OCI-LY1 (cell line): ENCODE results near the gene FARP1.

Source experiments
- H2AFZ ChIP-seq: fragments of 200-600 bp; sonication (generic), shearing (Covaris generic); 2 replicates; pipeline ENCODE4 v1.6.0; 2014; ENCODE audit warnings: antibody characterized with exemption, mild to moderate bottlenecking, low read length
- H3F3A ChIP-seq: fragments of 200-600 bp; sonication (generic), shearing (Covaris generic); 2 replicates; pipeline ENCODE4 v1.6.0; 2014; ENCODE audit warnings: mild to moderate bottlenecking, antibody characterized with exemption, low read length, moderate library complexity; ENCODE audit not compliant: insufficient read depth
- H3K27ac ChIP-seq: fragments of 200-600 bp; sonication (generic); 2 replicates; pipeline ENCODE4 v1.5.1; 2014; ENCODE audit warnings: low read length, mixed run types, mild to moderate bottlenecking, low read depth; ENCODE audit not compliant: poor library complexity, severe bottlenecking
- H3K27me3 ChIP-seq: fragments of 200-600 bp; sonication (generic); 2 replicates; pipeline ENCODE4 v1.6.0; 2014; ENCODE audit warnings: antibody characterized with exemption, mild to moderate bottlenecking, low read length, moderate library complexity; ENCODE audit not compliant: insufficient read depth
- H3K36me3 ChIP-seq: fragments of 200-600 bp; sonication (generic); 2 replicates; pipeline ENCODE4 v1.6.1; 2014; ENCODE audit warnings: mild to moderate bottlenecking, antibody characterized with exemption, low read length, moderate library complexity, mixed read lengths; ENCODE audit not compliant: insufficient read depth
- H3K4me1 ChIP-seq: fragments of 200-600 bp; sonication (generic); 2 replicates; pipeline ENCODE4 v1.5.1; 2014; ENCODE audit warnings: mild to moderate bottlenecking, low read length, moderate library complexity; ENCODE audit not compliant: insufficient read depth, severe bottlenecking
- H3K4me2 ChIP-seq: fragments of 200-600 bp; sonication (generic), shearing (Covaris generic); 2 replicates; pipeline ENCODE4 v1.6.1; 2014; ENCODE audit warnings: low read length
- H3K4me3 ChIP-seq: fragments of 200-600 bp; sonication (generic); 2 replicates; pipeline ENCODE4 v1.5.1; 2014; ENCODE audit warnings: low read length, low read depth, mild to moderate bottlenecking, mixed read lengths; ENCODE audit not compliant: poor library complexity, severe bottlenecking
- H3K79me2 ChIP-seq: fragments of 200-600 bp; shearing (Covaris generic); 2 replicates; pipeline ENCODE4 v1.6.1; 2016; ENCODE audit warnings: mixed run types, low read length, mixed read lengths; ENCODE audit not compliant: insufficient read depth
- H3K9ac ChIP-seq: fragments of 200-600 bp; sonication (generic), shearing (Covaris generic); 2 replicates; pipeline ENCODE4 v1.6.1; 2014; ENCODE audit warnings: mild to moderate bottlenecking, low read length, mixed read lengths
- H3K9me2 ChIP-seq: fragments of 200-600 bp; sonication (generic), shearing (Covaris generic); 2 replicates; pipeline ENCODE4 v1.6.1; 2014; ENCODE audit warnings: low read depth, mild to moderate bottlenecking, low read length, mixed read lengths
- H3K9me3 ChIP-seq: fragments of 200-600 bp; shearing (Covaris generic); 2 replicates; pipeline ENCODE4 v1.6.1; 2014; ENCODE audit warnings: low read length, mixed read lengths
- H4K20me1 ChIP-seq: fragments of 200-600 bp; sonication (generic), shearing (Covaris generic); 2 replicates; pipeline ENCODE4 v1.6.0; 2016; ENCODE audit warnings: mild to moderate bottlenecking, low read length; ENCODE audit not compliant: insufficient read depth
- CTCF ChIP-seq: fragments of 200-600 bp; sonication (generic), shearing (Covaris generic); IDR thresholded peaks from 2 replicates; pipeline ENCODE4 v1.5.1; 2017; ENCODE audit warnings: mild to moderate bottlenecking, antibody characterized with exemption, low read length, moderate library complexity, mixed read lengths
- EZH2 ChIP-seq: fragments of 200-600 bp; sonication (generic), shearing (Covaris generic); IDR thresholded peaks from 2 replicates; pipeline ENCODE4 v1.8.0; 2017; ENCODE audit warnings: borderline replicate concordance, mixed run types, mild to moderate bottlenecking, antibody characterized with exemption, low read length, moderate library complexity, mixed read lengths

The FARP1 gene

GRCh38 chr13:98328511-98328910 lies 185.6 kb downstream of the FARP1 start:
- Histone ChIP-seq H4K20me1 (no peaks in the 10 kb centered on the region), H3K9ac (no peak overlapping the region), H3K27me3 (no peaks in the 10 kb centered on the region), H3K9me3 (no peaks in the 10 kb centered on the region), H3K4me1 (no peaks in the 10 kb centered on the region), H3K27ac (no peak overlapping the region), H3K79me2 (no peaks in the 10 kb centered on the region), H3K4me3 (no peak overlapping the region), H3K4me2 (no peak overlapping the region), H2AFZ (no peak overlapping the region), H3F3A (no peaks in the 10 kb centered on the region), H3K9me2 (no peaks in the 10 kb centered on the region), H3K36me3 (no peaks in the 10 kb centered on the region)
- TF ChIP-seq CTCF (no peak), EZH2 (no peak)

- TF ChIP-seq EZH2, result no peak
- TF ChIP-seq CTCF, result no peak
- no peak overlapping the region for H3K4me3 ChIP-seq
- no peaks in the 10 kb centered on the region for H4K20me1 ChIP-seq
- H3K36me3 ChIP-seq, result no peaks in the 10 kb centered on the region
- no peak overlapping the region for H3K27ac ChIP-seq
- no peak overlapping the region for H3K9ac ChIP-seq
- H3K27me3 ChIP-seq, result no peaks in the 10 kb centered on the region
- no peaks in the 10 kb centered on the region for H3F3A ChIP-seq
- no peak overlapping the region for H2AFZ ChIP-seq
- no peaks in the 10 kb centered on the region for H3K79me2 ChIP-seq
- H3K9me2 ChIP-seq, result no peaks in the 10 kb centered on the region
- H3K9me3 ChIP-seq, result no peaks in the 10 kb centered on the region
- H3K4me2 ChIP-seq, result no peak overlapping the region
- no peaks in the 10 kb centered on the region for H3K4me1 ChIP-seq
Measured at GRCh38 chr13:98332222-98332621, 189.3 kb downstream of the FARP1 start.

- H3K9me3 ChIP-seq, result no peaks in the 10 kb centered on the region
- H4K20me1 ChIP-seq, result no peaks in the 10 kb centered on the region
- no peak overlapping the region for H3K4me2 ChIP-seq
- H3K9ac ChIP-seq, result no peak overlapping the region
- no peaks in the 10 kb centered on the region for H3K9me2 ChIP-seq
- no peaks in the 10 kb centered on the region for H3K79me2 ChIP-seq
- TF ChIP-seq CTCF (no peak), EZH2 (no peak)
- H3K27me3 ChIP-seq, result no peaks in the 10 kb centered on the region
- H3K36me3 ChIP-seq, result no peaks in the 10 kb centered on the region
- no peak overlapping the region for H3K4me3 ChIP-seq
- H3K4me1 ChIP-seq, result no peaks in the 10 kb centered on the region
- H3K27ac ChIP-seq, result no peak overlapping the region
- H2AFZ ChIP-seq, result no peak overlapping the region
- no peaks in the 10 kb centered on the region for H3F3A ChIP-seq
Measured at GRCh38 chr13:98332691-98333090, 189.8 kb downstream of the FARP1 start.
